VCaP (cell line): ENCODE measurements around the gene RELA.

ENCODE experiments used
- H3K27ac ChIP-seq: fragments of 450-650 bp; 2 replicates; pipeline ENCODE4 v1.5.1; 2017
- TF ChIP-seq, protein P1 (sequence below): fragments of 450-650 bp; conservative IDR thresholded peaks from 2 replicates; pipeline ENCODE4 v1.5.1; 2017; ENCODE audit warnings: mild to moderate bottlenecking, moderate library complexity

The RELA gene

DNA sequence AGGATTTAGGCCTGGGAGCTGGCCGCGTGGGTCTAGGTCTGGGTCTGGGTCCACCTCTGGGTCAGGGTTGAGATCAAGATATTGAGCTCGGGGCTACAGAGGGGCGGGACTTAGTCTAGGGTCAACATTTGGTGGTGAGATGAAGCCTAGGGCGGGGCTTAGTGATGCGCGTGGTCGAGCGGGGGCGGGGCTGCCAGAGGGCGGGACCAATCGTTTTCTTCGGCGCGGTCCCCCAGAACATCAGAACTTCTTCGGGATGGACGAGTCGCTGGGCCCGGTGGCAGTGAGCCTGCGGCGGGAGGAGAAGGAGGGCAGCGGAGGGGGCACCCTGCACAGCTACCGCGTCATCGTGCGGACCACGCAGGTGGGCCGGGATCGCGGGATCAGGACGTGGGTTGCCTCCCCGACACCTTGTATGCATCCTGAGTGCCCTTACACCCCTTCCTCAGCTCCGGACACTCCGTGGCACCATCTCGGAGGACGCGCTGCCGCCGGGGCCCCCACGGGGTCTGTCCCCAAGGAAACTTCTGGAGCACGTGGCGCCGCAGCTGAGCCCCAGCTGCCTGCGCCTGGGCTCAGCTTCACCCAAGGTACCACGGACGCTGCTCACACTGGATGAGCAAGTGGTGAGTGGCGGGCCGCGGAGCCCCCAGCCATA, 20.6 kb downstream of the RELA start:
- no peak overlapping the region for H3K27ac ChIP-seq
- TF ChIP-seq, protein P1, sequence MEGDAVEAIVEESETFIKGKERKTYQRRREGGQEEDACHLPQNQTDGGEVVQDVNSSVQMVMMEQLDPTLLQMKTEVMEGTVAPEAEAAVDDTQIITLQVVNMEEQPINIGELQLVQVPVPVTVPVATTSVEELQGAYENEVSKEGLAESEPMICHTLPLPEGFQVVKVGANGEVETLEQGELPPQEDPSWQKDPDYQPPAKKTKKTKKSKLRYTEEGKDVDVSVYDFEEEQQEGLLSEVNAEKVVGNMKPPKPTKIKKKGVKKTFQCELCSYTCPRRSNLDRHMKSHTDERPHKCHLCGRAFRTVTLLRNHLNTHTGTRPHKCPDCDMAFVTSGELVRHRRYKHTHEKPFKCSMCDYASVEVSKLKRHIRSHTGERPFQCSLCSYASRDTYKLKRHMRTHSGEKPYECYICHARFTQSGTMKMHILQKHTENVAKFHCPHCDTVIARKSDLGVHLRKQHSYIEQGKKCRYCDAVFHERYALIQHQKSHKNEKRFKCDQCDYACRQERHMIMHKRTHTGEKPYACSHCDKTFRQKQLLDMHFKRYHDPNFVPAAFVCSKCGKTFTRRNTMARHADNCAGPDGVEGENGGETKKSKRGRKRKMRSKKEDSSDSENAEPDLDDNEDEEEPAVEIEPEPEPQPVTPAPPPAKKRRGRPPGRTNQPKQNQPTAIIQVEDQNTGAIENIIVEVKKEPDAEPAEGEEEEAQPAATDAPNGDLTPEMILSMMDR, result no peak

DNA sequence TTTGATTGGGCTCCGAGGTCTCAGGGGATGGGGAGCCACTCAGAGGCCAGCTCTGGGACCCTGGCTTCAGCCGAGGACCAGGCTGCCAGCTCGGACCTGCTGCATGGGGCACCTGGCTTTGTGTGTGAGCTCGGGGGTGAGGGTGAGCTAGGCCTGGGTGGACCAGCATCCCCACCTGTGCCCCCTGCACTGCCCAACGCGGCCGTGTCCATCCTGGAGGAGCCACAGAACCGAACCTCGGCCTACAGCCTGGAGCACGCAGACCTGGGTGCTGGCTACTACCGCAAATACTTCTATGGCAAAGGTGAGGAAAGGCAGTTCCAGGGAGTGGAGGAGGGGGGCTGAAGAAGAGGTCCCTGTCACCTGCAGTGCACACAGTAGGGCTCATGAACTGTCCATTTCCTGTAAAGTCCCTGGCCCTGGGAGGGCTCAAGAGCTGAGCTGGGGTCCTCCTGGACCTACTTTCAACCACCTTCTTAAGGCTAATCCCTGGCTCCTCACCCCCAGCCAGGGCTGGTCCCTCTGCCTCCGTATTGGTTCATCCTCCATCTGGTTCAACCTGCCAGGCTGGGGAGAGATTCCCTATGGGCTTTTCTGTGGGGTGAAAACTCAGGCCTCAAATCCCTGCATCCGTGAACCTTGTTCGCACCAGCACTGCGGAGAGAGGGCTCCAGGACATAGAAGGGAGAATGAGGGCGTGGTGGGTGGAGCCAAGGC, 21.3 kb downstream of the RELA start:
- no peak overlapping the region for H3K27ac ChIP-seq
- TF ChIP-seq, protein P1, result no peak

DNA sequence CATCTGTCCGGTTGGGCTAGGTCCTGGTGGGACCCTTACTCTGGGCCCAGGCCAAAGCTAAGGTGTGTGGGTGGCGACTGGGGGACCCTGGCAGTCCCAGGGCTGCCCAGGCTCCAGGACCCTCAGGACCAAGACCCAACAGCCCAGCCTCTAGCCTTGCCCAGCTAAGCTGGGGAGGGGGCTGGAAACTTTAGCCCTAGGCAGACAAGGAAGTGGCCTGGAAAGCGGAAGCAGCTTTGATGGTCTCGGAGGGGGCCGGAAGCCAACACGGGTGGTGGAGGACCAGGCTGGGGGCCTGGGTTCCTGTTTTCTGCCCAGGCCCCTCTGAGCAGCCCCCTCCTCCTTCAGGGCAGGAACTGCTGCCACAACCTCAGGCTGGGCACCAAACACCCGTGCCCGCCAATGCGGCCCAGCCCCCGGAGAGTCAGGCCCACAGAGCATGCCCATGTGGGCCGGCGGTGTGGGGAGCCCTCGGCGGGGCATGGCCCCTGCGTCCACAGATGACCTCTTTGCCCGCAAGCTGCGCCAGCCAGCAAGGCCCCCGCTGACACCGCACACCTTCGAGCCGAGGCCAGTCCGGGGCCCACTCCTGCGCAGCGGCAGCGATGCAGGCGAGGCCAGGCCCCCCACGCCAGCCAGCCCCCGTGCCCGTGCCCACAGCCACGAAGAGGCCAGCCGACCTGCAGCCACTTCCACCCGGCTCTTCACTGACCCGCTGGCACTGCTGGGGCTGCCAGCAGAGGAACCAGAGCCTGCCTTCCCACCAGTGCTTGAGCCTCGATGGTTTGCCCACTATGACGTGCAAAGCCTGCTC, 22.0 kb downstream of the RELA start:
- TF ChIP-seq, protein P1, result no peak
- H3K27ac ChIP-seq, result no peak overlapping the region

DNA sequence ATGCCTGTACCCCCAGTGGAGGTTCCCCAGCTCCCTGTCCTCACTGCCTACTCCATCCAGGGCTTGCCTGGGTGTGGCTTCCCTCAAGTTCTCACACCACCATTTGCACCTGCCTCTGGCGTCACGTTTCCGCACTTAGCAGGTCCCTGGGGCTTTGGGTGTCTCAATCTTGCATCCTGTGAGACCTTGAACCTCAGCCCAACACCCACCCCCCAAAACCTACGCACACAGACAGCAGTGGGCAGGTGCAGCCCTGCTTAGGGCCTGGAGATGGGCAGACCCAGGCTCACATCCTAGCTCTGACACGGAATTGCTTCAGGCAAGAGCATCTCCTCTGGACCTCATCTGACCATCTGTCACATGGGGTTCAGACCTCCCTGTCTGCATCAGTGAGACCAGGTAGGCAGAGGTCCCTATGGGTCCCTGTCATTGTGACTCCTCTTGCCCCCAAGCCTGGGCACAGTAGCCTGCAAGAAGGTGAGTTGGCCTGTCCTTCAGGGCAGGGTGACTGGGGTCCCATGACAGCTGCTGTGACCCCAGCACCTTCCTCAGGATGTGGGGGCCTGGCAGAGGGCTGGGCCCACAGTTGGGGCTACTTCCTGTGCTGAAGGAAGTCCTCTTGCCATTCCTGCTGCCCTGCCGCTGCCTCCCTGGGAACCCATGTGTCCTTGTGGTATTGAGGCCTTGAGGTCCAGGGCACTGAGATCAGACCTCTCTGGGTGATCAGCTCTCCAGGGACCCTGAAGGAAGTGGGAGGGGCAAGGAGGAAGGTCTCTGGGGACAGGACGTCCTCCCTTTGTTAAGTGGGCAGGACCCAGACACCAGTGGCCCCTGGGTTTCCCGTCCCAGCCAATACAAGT, 22.9 kb downstream of the RELA start:
- TF ChIP-seq, protein P1, result no peak
- no peak overlapping the region for H3K27ac ChIP-seq

- H3K27ac ChIP-seq, result peak overlapping the region; percentile 73; the same call in 1 of the 2 replicates
Observed at GRCh38 chr11:65639228-65639597, 23.5 kb downstream of the RELA start.

- TF ChIP-seq, protein P1, result peak; percentile 72
- peak within 1 kb of the TSS; percentile 73 for H3K27ac ChIP-seq
Observed at GRCh38 chr11:65637794-65638419, 24.8 kb downstream of the RELA start, which contains the start of gene SIPA1. SIPA1 (plus strand) TSS chr11:65638101; CDS start chr11:65640922, 2,821 bp downstream.

DNA sequence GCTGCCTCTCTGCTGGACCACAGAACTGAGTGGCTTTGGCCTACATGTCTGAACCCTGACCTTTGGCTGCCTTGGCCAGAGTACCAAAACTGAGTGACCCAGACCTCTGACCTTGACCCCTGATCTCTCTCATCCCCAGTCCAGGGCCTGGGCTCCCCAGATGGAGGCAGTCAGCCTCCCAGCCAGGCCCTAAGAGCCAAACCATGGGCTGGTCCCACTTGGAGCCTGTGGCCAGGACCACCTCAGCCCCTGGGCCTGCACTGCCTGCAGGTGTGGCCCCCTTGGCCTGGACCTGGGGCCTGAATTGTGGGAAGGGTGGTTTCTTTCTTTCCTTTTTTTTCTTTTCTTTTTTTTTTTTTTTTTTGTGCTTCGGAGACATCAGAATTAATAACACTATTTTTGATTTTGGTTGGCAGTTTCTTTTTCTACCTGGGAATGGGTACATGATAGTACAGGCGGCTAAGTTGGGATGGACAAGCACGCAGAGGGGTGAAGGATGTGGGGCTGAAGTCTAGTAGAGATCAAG, 25.6 kb downstream of the RELA start:
- TF ChIP-seq, protein P1, result no peak
- H3K27ac ChIP-seq, result peak overlapping the region; percentile 73
